ENCODE results near the gene SPDYE6.
"Not testable (repeated sequence)": the region's sequence is repeated elsewhere in the genome, so short reads cannot be mapped to it uniquely, and the experiment has no call there.

The SPDYE6 gene

DNA sequence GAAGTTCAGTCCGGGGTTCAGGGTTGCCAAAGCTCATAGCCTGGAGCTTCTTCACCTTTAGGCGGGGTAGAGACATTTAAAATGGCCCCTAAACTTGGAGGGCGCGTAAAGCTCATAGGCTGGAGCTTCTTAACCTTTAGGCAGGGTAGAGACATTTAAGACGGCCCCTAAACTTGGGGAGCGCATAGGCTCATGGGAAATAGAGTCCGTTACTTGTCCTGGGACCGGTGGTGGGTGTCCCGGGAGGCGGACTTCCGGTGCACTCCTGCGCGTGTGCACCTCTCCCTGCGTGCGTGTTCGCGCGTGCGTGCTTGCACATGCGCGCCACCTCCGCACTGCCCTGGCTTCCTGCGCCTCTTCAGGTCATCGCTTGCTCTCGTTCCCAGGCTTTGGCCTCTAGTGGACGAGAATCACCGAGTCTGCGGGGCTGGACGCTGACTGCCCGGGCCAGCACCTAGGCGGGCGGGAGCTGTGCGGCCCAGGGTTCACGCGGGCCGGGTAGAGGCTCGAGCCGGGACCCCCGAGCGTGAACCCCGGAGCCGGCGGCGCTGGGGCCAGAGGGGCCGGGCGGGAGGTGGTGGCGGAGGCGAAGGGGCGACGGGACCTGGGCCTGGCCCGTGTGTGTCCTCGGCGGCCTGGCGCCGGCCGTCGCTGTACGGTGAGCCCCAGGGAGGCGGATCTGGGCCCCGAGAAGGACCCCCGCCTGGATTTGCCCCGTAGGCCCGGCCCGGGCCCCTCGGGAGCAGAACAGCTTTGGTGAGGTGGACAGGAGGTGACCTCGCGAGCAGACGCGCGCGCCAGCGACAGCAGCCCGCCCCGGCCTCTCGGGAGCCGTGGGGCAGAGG, 7.5 kb upstream of the SPDYE6 start:
- peak; percentile 90 for DNase-seq (ENCODE audit: low read depth)

DNA sequence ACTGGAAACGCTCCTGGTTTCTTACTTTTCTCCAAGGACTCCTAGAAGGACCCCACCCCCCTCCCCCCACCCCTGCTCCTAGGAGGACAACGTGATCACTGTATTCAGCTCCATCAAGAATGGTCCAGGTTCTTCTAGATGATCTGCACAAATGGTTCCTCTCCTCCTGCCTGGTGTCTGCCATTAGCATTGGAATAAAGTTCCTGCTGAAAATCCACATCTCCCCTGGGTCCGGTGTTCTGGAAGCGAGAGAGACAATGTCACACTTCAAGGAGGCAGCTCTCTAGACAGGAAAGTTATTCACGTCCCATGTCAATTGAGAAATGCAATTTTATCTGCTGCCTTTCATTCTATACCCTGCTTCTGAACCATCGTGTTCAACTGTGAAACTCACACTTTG, 9.3 kb downstream of the SPDYE6 start:
- not testable (repeated sequence) for DNase-seq (ENCODE audit: low read depth)

DNA sequence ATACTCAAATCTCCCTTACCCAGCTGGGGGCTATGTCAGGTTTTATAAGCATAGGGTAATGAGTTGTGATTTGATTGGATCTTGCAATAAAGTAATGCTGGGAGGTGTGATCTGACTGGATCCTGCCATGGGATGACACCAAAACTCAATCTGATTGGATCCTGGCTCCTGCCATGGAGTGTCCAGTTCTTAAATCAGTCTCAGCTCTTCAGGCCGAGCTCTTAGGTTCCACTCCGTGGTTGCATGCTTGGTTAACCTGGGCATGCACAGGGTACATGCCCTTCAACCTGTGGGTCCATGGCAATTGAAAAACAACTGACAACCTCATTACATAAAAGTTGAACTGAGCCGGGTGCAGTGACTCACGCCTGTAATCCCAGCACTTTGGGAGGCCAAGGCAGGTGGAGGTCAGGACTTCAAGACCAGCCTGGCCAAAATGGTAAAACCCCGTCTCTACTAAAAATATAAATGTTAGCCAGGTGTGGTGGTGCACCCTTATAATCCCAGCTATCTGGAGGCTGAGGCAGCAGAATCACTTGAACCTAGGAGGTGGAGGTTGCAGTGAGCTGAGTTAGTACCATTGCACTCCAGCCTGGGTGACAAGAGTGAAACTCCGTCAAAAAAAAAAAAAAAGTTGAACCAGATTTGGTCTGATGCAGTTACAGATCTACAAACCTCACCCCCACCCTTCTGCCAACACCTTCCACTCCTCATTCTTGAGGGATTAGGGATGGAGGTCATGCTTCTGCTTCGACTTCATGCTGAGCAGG, 15.5 kb downstream of the SPDYE6 start:
- DNase-seq (ENCODE audit: low read depth), result not testable (repeated sequence)

DNA sequence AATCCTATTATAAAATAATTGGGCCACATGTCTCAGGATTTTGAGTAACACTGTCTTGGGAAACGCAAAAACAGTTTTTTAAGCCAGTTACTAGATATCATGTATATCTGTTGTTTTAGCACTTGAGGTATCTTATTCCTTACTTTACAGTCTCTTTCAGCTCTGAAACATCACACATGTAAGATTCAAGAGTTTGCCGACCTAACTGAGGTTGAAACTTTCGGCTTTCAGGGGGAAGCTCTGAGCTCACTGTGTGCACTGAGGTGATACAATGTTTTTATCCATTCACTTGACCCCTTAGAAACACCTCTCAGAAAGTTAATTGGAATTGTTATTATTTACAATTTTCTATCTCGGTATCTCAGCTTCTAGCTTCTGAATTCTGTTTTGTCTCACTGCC, 18.8 kb downstream of the SPDYE6 start:
- DNase-seq (ENCODE audit: low read depth), result not testable (repeated sequence)

DNA sequence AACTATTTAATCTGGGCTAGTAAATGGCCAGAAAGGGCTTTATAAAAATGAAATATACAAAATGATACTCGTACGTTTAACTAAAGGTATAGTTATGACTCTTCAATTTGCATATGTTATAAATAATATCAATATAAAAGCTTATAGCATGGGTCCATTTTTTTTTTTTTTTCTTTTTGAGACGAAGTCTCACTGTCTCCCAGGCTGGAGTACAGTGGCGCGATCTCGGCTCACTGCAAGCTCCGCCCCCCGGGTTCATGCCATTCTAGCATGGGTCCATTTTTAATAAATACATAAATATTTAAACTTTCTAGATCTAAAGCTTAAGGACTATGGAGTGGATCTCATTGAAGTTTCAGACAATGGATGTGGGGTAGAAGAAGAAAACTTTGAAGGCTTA, 19.2 kb downstream of the SPDYE6 start:
- not testable (repeated sequence) for DNase-seq (ENCODE audit: low read depth)

DNA sequence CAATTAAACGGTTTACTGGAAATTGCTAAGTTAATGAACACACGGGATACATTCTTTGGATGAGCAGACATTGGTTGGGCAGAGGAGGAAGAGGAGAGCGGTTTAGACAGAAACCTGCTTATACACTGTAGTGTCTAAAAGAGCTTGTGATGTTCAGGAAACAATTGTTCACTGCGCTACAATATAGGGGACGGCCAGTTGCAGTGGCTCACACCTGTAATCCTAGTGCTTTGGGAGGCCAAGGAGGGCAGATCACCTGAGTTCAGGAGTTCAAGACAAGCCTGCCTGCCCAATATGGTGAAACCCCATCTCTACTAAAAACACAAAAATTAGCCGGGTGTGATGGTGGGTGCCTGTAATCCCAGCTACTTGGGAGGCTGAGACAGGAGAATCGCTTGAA, 20.7 kb downstream of the SPDYE6 start:
- not testable (repeated sequence) for DNase-seq (ENCODE audit: low read depth)

DNA sequence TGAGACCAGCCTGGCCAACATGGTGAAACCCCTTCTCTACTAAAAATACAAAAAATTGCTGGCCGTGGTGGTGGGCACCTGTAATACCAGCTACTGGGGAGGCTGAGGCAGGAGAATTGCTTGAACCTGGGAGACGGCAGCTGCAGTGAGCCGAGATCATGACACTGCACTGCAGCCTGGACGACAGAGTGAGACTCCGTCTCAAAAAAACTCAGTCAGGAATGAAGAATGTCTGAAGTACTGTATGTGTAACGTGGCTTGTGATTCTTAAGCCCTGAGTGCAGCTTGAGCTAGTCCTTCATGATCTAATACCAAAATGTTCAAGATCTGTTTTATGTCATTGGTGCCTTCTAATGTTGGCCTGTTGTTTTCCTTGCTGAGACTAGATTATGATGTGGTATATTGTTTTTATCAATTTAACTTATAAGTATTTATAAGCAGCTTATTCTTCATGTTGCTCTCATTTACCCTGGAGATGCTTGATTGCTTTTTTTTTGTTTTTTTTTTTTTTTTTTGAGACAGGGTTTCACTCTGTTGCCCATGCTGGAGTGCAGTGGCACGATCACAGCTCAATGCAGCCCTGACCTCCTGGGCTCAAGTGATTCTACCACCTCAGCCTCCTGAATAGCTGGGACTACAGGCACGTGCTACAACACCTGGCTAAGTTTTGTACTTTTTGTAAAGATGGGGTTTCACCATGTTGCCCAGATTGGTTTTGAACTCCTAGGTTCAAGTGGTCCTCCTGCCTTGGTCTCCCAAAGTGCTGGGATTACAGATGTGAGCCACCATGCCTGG, 25.4 kb downstream of the SPDYE6 start:
- not testable (repeated sequence) for DNase-seq (ENCODE audit: low read depth)

DNA sequence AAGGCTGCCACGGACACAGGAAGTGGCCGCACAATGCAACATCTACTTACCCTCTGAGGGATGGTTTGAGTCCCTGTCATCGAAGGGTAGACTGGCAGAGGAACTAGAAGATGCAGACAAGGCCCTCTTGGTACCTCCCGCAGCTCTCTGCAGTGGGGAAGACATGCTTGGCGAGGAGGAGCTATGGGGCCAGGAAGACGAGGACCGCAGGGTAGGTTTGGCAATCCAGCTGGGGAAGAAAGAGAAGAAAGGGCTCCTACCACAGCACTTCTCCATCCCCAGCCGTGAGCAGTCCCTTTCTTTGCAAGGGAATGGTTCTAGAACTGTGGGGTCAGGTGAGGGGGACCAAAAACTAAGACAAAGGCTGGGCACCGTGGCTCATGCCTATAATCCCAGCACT, 26.9 kb downstream of the SPDYE6 start:
- DNase-seq (ENCODE audit: low read depth), result not testable (repeated sequence)

DNA sequence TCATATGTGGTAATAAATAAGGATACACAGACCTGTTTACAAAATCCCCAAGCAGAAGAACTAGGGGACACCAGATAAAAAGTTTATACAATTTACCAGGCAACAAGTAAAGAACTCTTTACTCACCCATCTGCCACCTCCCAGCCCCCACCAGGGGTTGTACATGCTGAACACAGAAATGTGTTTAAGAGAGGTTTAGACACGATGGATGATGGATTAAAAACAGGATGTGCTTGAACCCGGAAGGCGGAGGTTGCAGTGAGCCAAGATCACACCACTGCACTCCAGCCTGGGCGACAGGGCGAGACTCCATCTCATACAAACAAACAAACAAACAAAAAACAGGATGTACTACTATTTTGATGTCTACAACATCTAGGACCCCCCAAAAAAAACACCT, 27.4 kb downstream of the SPDYE6 start:
- DNase-seq (ENCODE audit: low read depth), result not testable (repeated sequence)

DNA sequence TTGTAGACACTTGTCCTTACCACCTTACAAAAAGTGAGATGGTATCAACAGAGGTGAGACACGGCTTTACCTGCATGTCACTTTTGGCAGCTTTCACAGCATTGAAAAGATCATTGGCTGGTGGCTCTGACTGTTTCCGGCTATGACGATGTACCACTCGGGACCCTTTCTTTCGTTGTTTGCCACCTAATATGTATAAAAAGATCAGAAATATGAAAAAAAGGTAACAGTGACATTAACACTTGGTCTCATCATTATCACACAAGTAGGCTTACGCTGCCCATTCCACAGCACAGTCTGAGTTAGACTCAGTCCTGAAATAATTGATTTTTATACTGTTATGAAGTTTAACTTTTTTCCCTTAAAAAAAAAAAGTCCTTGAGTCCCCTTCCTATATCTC, 29.1 kb downstream of the SPDYE6 start:
- DNase-seq (ENCODE audit: low read depth), result not testable (repeated sequence)

DNA sequence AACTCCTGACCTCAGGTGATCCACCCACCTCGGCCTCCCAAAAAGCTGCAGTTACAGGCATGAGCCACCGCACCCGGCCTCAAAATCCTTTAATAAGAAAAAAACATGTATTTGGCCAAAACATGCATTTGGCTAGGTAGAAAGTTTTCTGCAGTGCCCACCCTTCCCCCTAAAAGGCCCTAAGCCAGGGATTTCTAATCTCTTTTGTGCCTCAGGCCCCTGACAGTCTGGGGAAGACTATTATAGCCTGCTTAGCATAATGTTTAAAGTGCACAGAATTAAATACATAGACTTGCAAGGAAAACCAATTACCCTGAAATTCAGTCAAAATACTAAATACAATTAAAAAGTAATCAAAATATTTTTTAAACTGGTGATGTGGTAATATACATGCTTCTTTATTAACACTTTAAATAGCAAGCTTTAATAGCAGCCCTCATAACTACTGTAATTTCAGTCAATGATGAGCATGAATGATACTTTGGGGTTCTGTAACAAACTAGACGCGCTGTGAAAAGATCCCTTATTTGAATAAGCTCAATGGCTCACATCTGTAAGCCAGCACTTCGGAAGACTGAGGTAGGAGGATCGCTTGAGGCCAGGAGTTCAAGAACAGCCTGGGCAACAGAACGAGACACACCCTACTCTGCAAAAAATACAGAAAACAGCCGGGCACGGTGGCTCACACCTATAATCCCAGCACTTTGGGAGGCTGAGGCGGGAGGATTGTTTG, 29.9 kb downstream of the SPDYE6 start:
- DNase-seq (ENCODE audit: low read depth), result no peak

DNA sequence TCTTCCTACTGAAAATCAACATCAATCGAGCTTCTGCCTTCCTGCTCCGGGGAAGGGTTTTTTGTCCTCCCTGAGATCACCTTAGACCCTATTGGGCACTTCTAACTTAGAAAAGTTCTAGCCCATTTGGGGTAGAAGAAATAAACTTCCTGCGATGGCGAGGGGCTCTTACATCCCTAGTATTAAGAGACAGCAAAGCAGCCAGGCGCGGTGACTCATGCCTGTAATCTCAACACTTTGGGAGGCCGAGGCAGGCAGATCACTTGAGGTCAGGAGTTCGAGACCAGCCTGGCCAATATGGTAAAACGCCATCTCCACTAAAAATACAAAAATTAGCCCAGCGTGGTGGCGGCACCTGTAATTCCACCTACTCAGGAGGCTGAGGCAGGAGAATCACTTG, 31.1 kb downstream of the SPDYE6 start:
- DNase-seq (ENCODE audit: low read depth), result not testable (repeated sequence)

DNA sequence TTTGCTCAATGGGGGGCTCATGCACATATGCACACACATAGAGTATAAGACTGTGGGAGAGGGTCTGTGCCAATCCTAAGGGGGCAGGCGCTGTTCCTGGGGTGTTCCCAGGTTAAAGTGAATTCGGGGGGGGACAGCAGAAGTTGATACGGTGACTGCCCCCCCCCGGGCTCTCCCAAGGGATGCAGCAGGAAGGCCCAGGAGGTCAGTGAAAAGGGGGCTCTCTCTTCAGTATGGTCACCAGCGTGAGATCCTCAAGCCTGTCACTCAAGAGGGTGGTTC, 32.4 kb downstream of the SPDYE6 start:
- DNase-seq (ENCODE audit: low read depth), result no peak

DNA sequence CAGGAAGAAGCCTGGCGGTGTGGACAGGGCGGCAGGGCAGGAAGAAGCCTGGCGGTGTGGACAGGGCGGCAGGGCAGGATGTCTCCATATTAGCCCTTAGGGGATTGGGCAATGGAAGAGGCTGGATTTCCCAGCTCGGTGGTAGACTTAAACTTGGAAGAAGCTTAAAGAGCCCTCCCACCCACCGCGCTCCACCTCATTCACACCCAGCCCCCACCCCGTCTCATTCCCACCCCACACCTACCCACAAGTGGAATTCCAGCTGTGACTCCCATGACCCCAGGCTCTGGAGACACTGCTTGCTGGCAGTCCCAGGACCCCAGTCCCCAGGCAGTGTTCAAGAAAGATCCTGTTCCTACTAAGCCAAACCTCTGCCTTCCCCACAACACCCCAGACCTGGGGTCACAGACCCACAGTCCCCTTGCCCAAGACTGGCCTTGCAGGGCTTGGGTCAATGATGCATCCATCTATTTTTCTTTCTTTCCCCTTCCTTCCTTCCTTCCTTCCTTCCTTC, 34.0 kb downstream of the SPDYE6 start:
- no peak for DNase-seq (ENCODE audit: low read depth)

DNA sequence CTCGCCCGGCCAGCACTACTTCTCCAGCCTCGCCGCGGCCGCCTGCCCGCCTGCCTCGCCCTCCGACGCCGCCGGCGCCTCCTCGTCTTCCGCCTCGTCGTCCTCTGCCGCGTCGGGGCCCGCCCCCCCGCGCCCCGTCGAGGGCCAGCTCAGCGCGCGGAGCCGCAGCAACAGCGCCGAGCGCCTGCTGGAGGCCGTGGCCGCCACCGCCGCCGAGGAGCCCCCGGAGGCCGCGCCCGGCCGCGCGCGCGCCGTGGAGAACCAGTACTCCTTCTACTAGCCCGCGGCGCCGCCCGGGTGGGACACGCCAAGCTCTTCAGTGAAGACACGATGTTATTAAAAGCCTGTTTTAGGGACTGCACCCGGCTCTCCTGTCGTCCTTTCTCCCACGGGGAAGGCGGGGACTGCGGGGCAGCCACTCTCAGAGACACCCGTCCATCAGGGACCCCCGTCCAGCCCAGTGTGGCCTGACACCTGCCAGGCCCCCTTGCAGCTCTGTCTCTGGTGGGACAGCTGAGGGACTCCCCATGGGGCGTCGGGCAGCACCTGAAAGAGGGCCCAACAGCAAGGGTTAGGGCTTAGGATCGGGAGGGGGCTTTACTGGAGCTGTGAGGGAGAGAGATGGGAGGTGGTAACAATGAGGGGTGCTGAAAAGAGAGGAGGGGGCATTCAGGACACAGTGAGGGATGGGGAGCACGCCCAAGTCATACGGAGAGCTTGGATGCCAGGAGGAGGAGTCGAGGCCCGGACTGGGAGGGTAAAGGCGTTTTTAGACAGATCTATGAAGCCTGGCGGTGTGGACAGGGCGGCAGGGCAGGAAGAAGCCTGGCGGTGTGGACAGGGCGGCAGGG, 34.7 kb downstream of the SPDYE6 start:
- DNase-seq (ENCODE audit: low read depth), result no peak

DNA sequence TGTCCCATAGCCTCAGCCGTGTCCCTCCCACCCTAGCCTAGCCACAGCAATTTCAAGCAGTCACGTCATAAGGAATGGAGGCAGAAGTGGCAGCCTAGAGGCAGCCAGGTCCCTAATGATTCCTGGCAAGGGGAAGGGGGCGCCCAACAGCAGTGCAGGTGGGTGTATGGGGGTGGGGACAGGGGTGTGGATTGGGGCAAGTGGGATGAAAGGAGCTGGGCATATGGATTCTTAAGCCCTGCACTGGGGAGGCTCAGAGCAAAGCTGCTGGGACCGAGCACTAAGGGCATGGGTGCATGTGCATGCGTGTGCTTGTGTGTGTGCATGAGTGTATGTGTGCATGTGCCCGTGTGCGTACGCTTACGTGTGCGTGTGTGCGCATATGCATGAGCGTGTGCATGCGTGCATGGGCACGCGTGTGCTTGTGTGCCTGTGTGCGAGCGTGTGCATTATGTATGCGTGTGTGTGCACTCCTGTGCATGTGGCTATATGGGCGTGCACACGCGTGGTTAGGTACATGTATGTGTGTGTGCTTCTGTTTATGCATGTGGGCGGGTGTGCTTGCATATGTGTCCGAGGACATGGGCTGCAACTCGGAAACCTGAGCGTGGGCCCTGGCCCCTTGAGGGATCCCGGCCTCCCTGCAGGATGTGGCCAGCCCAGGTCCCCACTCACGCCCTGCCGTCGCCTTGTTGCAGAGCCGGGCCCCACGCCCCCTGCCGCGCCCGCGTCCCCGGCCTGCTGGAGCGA, 35.5 kb downstream of the SPDYE6 start:
- no peak for DNase-seq (ENCODE audit: low read depth)

DNA sequence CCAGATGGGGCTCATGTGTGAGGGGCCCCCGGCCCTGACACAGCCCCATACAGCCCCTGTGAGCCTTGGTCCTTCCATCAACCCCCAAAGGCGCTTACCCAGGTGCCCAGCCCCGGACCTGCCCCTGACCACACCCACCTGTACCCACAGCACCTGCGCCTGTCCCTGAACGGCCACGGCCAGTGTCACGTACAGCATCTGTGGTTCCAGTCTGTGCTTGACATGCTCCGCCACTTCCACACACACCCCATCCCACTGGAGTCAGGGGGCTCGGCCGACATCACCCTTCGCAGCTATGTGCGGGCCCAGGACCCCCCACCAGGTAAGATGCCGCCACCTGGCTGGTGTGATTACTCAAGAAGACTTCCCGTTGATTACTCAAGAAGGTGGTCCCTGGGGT, 36.1 kb downstream of the SPDYE6 start:
- no peak for DNase-seq (ENCODE audit: low read depth)

DNA sequence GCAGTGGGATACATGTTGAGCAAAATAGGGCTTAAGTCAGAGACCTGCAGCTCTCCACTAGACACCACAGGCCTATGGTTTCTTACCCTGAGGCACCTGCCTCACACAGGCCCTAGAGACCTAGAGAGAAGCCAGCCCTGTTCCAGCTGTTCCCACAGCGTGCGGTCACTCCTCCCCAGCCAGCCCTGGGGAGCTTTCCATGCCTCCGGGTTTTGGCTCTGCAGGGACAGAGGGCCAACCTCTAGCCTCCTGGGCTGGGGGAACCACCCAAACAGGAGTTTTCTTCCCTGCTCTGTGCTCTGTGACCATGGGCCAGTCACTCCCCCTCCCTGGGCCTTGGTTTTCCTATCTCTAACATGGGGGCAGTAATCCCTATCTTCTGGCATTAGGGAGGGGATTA, 36.6 kb downstream of the SPDYE6 start:
- no peak for DNase-seq (ENCODE audit: low read depth)

DNA sequence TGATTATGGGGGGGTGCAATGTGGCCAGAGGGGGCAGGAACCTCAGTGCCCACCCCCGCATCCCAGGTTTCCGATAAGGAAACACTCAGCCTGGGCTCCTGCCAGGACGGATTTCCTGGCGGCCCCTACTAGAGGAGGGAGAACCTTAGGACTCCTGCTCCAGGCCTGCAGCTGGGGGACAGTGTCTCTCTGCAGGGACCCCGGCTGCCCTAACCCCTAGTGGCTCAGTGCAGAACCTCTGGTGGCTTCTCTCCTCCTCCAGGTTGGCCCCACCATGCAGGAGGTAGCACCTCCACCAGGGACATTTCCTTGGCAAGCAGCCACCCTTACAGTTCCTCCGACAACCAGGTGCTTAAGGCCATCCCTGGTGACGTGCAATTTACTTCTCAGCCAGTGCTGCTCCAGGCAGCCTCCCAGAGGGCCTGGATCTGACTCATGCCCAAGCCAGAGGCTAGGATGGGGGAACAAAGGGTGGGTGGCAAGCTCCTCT, 37.7 kb downstream of the SPDYE6 start:
- no peak for DNase-seq (ENCODE audit: low read depth)
